ENCODE data around the gene ZNF385D. TPM values are rescaled to one million over a fixed set of nuclear protein-coding genes. Genes with fewer than 3 reads are reported as not detected.

Gene ZNF385D
- total RNA-seq, 4 donors from 2014 or later = 4.2 to 11.2 (median 6.9) TPM

- TF ChIP-seq CTCF (IDR thresholded peaks at IDR 0.05; ENCODE audit: low read depth) = no peak
Observed at GRCh38 chr3:21620511-21621155, 130.4 kb downstream of the ZNF385D start.

GRCh38 chr3:21618695-21619094 lies 132.3 kb downstream of the ZNF385D start:
- TF ChIP-seq CTCF (IDR thresholded peaks at IDR 0.05; ENCODE audit: low read depth) = no peak

- no peak for TF ChIP-seq CTCF (IDR thresholded peaks at IDR 0.05; ENCODE audit: low read depth)
Observed at GRCh38 chr3:21613372-21614070, 137.5 kb downstream of the ZNF385D start.

- TF ChIP-seq CTCF (IDR thresholded peaks at IDR 0.05; ENCODE audit: low read depth) = no peak
Observed at GRCh38 chr3:21601178-21601577, 149.8 kb downstream of the ZNF385D start.

GRCh38 chr3:21599890-21600289 lies 151.1 kb downstream of the ZNF385D start:
- no peak for TF ChIP-seq CTCF (IDR thresholded peaks at IDR 0.05; ENCODE audit: low read depth)

GRCh38 chr3:21592828-21593227 lies 158.2 kb downstream of the ZNF385D start:
- no peak for TF ChIP-seq CTCF (IDR thresholded peaks at IDR 0.05; ENCODE audit: low read depth)

- TF ChIP-seq CTCF (IDR thresholded peaks at IDR 0.05; ENCODE audit: low read depth) = no peak
Observed at GRCh38 chr3:21587894-21588293, 163.1 kb downstream of the ZNF385D start.
